ENCODE results near the gene HM13. TPM values are rescaled to one million over a fixed set of nuclear protein-coding genes. Genes with fewer than 3 reads are reported as not detected.

HM13 gene
- total RNA-seq, 1 donor from 2014 or later, result 43.7 TPM

GRCh38 chr20:31560746-31561598 lies 46.7 kb downstream of the HM13 start:
- no peak for DNase-seq (ENCODE audit: low spot score)
- intact Hi-C loops (cut with DNase I), result no loop called here

GRCh38 chr20:31562241-31562640 lies 48.0 kb downstream of the HM13 start:
- DNase-seq (ENCODE audit: low spot score), result no peak
- intact Hi-C loops (cut with DNase I), result loop anchor here (2.0 kb wide), 1 partner anchor 51 kb away; no protein-coding TSS in a partner anchor

- intact Hi-C loops (cut with DNase I), result no loop called here
- DNase-seq (ENCODE audit: low spot score), result no peak
Measured at GRCh38 chr20:31564284-31564683, 50.0 kb downstream of the HM13 start.

GRCh38 chr20:31565699-31566318 lies 51.6 kb downstream of the HM13 start:
- intact Hi-C loops (cut with DNase I), result no loop called here
- DNase-seq (ENCODE audit: low spot score), result no peak

- no peak for DNase-seq (ENCODE audit: low spot score)
- intact Hi-C loops (cut with DNase I), result no loop called here
Measured at GRCh38 chr20:31566319-31566657, 52.0 kb downstream of the HM13 start.

- intact Hi-C loops (cut with DNase I), result no loop called here
- DNase-seq (ENCODE audit: low spot score), result no peak
Measured at GRCh38 chr20:31566658-31567379, 52.6 kb downstream of the HM13 start.

GRCh38 chr20:31567380-31567720 lies 53.1 kb downstream of the HM13 start:
- intact Hi-C loops (cut with DNase I), result no loop called here
- DNase-seq (ENCODE audit: low spot score), result no peak

- intact Hi-C loops (cut with DNase I), result no loop called here
- DNase-seq (ENCODE audit: low spot score), result no peak
Measured at GRCh38 chr20:31568041-31568731, 53.9 kb downstream of the HM13 start.

- intact Hi-C loops (cut with DNase I), result no loop called here
- no peak for DNase-seq (ENCODE audit: low spot score)
Measured at GRCh38 chr20:31568773-31569162, 54.5 kb downstream of the HM13 start.

- intact Hi-C loops (cut with DNase I), result loop anchor here (5.0 kb wide), 1 partner anchor 153 kb away; the partner anchor contains the start of gene BCL2L1
Measured at GRCh38 chr20:31569163-31570020, 55.1 kb downstream of the HM13 start.

GRCh38 chr20:31570021-31570463 lies 55.8 kb downstream of the HM13 start:
- intact Hi-C loops (cut with DNase I), result loop anchor here (5.0 kb wide), 1 partner anchor 152 kb away; the partner anchor contains the start of gene BCL2L1
- DNase-seq (ENCODE audit: low spot score), result no peak

More at GRCh38 chr20:31569163-31570020, 55.1 kb downstream of the HM13 start:
- DNase-seq (ENCODE audit: low spot score), result no peak

- DNase-seq (ENCODE audit: low spot score), result no peak
- intact Hi-C loops (cut with DNase I), result loop anchor here (5.0 kb wide), 1 partner anchor 151 kb away; the partner anchor contains the start of gene BCL2L1
Measured at GRCh38 chr20:31570735-31571617, 56.7 kb downstream of the HM13 start.

- DNase-seq (ENCODE audit: low spot score), result no peak
- intact Hi-C loops (cut with DNase I), result loop anchor here (2.0 to 5.0 kb wide), 2 partner anchors 23 to 150 kb away; partner anchors contain the start of gene BCL2L1
Measured at GRCh38 chr20:31572042-31572700, 57.9 kb downstream of the HM13 start.

- intact Hi-C loops (cut with DNase I), result loop anchor here (1.0 to 5.0 kb wide), 4 partner anchors 14 to 149 kb away; partner anchors contain the start of gene BCL2L1
- DNase-seq (ENCODE audit: low spot score), result peak; percentile 97
Measured at GRCh38 chr20:31572701-31573554, 58.7 kb downstream of the HM13 start.

GRCh38 chr20:31573555-31574321 lies 59.5 kb downstream of the HM13 start:
- no peak for DNase-seq (ENCODE audit: low spot score)
- intact Hi-C loops (cut with DNase I), result loop anchor here (1.0 to 5.0 kb wide), 4 partner anchors 14 to 149 kb away; partner anchors contain the start of gene BCL2L1
